NT2/D1 (cell line): ENCODE data around the gene TPD52L1.
"Not testable (repeated sequence)": the region's sequence is repeated elsewhere in the genome, so short reads cannot be mapped to it uniquely, and the experiment has no call there.

Experiments used
- DNase-seq: peaks from one replicate; pipeline ENCODE4 v3.0.0-alpha.2; 2011; ENCODE audit warnings: low read depth, low spot score
- H3K27me3 ChIP-seq: 2 replicates; pipeline ENCODE4 v1.6.0; 2011; ENCODE audit warnings: mild to moderate bottlenecking; ENCODE audit not compliant: insufficient read length, insufficient read depth
- H3K36me3 ChIP-seq: 2 replicates; pipeline ENCODE4 v1.6.1; 2011; ENCODE audit warnings: mild to moderate bottlenecking, low read length, mixed read lengths; ENCODE audit not compliant: insufficient read depth, insufficient read length
- H3K4me1 ChIP-seq: 2 replicates; pipeline ENCODE4 v1.5.1; 2011; ENCODE audit not compliant: insufficient read depth, insufficient read length
- H3K4me3 ChIP-seq: 2 replicates; pipeline ENCODE4 v1.5.1; 2011; ENCODE audit warnings: low read depth; ENCODE audit not compliant: insufficient read length
- H3K9ac ChIP-seq: 2 replicates; pipeline ENCODE4 v1.6.0; 2011; ENCODE audit warnings: low read depth; ENCODE audit not compliant: insufficient read length
- H3K9me3 ChIP-seq: 2 replicates; pipeline ENCODE4 v1.5.1; 2011; ENCODE audit warnings: mild to moderate bottlenecking, low read length; ENCODE audit not compliant: insufficient read depth
- SUZ12 ChIP-seq: IDR thresholded peaks from 2 replicates; pipeline ENCODE4 v1.6.1; 2011; ENCODE audit not compliant: insufficient read length, insufficient read depth; ENCODE audit errors: extremely low read depth
- YY1 ChIP-seq: IDR thresholded peaks from 2 replicates; pipeline ENCODE4 v1.6.1; 2011; ENCODE audit not compliant: insufficient read length, insufficient read depth
- ZNF274 ChIP-seq: IDR thresholded peaks from 2 replicates; pipeline ENCODE4 v1.6.1; 2011; ENCODE audit warnings: mild to moderate bottlenecking, low read depth, low read length

TPD52L1 gene

GRCh38 chr6:125123468-125124048 is 30.0 kb upstream of the TPD52L1 start:
- Histone ChIP-seq H3K9me3 (peaks cover 15% of the 10 kb centered on the region; the same call in 1 of the 2 replicates), H3K27me3 (no peaks in the 10 kb centered on the region), H3K9ac (no peak overlapping the region), H3K4me3 (no peak overlapping the region), H3K36me3 (no peaks in the 10 kb centered on the region), H3K4me1 (peaks cover 2% of the 10 kb centered on the region)
- DNase-seq: no peak
- TF ChIP-seq YY1 (no peak), SUZ12 (no peak)

DNA sequence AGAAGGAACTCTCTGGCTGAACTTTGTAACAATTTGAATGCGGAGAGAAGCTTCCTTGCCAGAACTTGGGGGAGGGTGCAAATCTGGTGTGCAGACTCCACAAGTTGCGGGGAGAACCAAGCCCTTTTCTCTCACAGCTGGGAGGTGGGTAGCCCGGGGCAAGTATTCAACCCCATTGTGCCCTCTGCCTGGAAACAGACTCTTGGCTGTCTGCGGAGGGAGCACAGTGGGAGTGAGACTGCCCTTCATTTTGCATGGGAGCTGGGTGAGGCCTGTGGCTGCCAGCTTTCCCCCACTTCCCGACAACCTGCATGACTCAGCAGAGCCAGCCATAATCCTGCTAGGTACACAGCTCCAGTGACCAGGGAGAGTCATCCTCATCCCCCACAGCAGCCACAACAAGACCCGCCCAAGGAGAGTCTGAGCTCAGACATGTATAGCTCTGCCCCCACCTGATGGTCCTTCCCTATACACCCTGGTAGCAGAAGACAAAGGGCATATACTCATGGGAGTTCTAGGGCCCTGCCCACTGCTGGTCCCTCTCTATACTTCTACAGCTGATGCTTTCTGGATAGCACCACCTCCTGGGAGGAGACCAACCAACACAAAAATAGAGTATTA is 29.4 kb upstream of the TPD52L1 start:
- H3K27me3 ChIP-seq: no peaks in the 10 kb centered on the region
- H3K36me3 ChIP-seq: no peaks in the 10 kb centered on the region
- H3K9ac ChIP-seq: no peak overlapping the region
- peaks cover 2% of the 10 kb centered on the region for H3K4me1 ChIP-seq
- H3K9me3 ChIP-seq: peaks cover 15% of the 10 kb centered on the region; the same call in 1 of the 2 replicates
- TF ChIP-seq SUZ12 (no peak), ZNF274 (no peak), YY1 (no peak)
- H3K4me3 ChIP-seq: no peak overlapping the region
- DNase-seq: no peak

- H3K36me3 ChIP-seq, H3K4me3 ChIP-seq, H3K4me1 ChIP-seq, DNase-seq, H3K9ac ChIP-seq, H3K27me3 ChIP-seq: not testable (repeated sequence)
- H3K9me3 ChIP-seq: peaks cover 15% of the 10 kb centered on the region; the same call in 1 of the 2 replicates
These were observed 27.7 kb upstream of the TPD52L1 start for GRCh38 chr6:125125856-125126255.

GRCh38 chr6:125129354-125129753 is 24.2 kb upstream of the TPD52L1 start:
- DNase-seq: no peak
- Histone ChIP-seq H3K4me1 (no peaks in the 10 kb centered on the region), H3K36me3 (no peaks in the 10 kb centered on the region), H3K27me3 (no peaks in the 10 kb centered on the region), H3K9me3 (peaks cover 14% of the 10 kb centered on the region; the same call in 1 of the 2 replicates), H3K9ac (no peak overlapping the region), H3K4me3 (no peak overlapping the region)
- TF ChIP-seq YY1: no peak
- no peak for TF ChIP-seq SUZ12
- no peak for TF ChIP-seq ZNF274

GRCh38 chr6:125132058-125132457 is 21.5 kb upstream of the TPD52L1 start:
- H3K4me3 ChIP-seq: no peak overlapping the region
- H3K36me3 ChIP-seq: no peaks in the 10 kb centered on the region
- H3K9ac ChIP-seq: no peak overlapping the region
- H3K9me3 ChIP-seq: no peaks in the 10 kb centered on the region
- H3K27me3 ChIP-seq: no peaks in the 10 kb centered on the region
- DNase-seq: no peak
- TF ChIP-seq SUZ12 (no peak), YY1 (no peak), ZNF274 (no peak)
- H3K4me1 ChIP-seq: no peaks in the 10 kb centered on the region

DNA sequence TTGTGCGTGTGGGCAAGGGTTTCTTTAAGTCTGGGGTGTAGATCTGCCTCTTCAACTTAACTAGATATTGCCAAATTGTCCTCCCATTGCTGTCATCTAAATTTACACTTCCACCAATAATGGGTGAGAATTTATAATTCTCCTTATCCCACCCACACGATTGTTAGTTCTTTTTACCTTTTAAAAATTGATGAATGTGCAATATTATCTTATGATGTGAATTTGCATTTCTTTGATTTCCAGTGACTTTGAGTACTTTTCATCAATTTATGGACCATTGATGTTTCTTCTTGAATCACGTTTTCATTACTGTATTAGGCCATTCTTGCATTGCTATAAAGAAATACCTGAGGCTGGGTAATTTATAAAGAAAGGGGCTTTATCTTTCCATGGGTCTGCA is 17.2 kb upstream of the TPD52L1 start:
- Histone ChIP-seq H3K36me3 (no peaks in the 10 kb centered on the region), H3K9ac (no peak overlapping the region), H3K4me3 (no peak overlapping the region), H3K9me3 (no peaks in the 10 kb centered on the region), H3K27me3 (no peaks in the 10 kb centered on the region), H3K4me1 (no peaks in the 10 kb centered on the region)
- DNase-seq: no peak
- TF ChIP-seq YY1 (no peak), ZNF274 (no peak), SUZ12 (no peak)

DNA sequence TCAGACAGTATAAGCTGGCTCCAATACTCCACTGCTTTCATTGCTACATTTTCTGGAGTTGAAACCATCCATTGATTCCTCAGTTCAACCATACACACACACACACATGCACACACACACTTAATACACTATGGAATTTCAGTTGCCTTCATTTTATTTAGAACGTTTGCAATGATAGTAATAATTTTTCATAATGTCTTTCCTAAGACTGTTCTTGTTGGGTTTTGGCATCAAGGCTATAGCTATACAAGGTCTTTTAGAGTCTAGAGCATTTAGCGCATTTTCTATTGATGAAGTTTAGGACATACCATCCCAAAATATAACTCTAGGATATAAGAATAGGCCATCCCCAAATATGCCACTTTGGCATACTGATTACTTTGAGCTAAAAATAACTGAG is 15.5 kb upstream of the TPD52L1 start:
- no peak for DNase-seq
- no peaks in the 10 kb centered on the region for H3K4me1 ChIP-seq
- H3K27me3 ChIP-seq: no peaks in the 10 kb centered on the region
- H3K4me3 ChIP-seq: no peak overlapping the region
- TF ChIP-seq YY1 (no peak), ZNF274 (no peak), SUZ12 (no peak)
- H3K36me3 ChIP-seq: no peaks in the 10 kb centered on the region
- peaks cover 4% of the 10 kb centered on the region; the same call in 1 of the 2 replicates for H3K9me3 ChIP-seq
- H3K9ac ChIP-seq: no peak overlapping the region
